GM20000 (cell line): ENCODE results near the gene SLC44A5.

ENCODE experiments used
- DNase-seq: peaks from one replicate; pipeline ENCODE4 v3.0.0; 2012; ENCODE audit warnings: low spot score
- TF ChIP-seq, protein P1 (sequence below): IDR thresholded peaks from 2 replicates; pipeline ENCODE4 v1.5.1; 2012; ENCODE audit warnings: mild to moderate bottlenecking, control low read depth; ENCODE audit errors: extremely low read depth, missing control alignments

SLC44A5 gene

DNA sequence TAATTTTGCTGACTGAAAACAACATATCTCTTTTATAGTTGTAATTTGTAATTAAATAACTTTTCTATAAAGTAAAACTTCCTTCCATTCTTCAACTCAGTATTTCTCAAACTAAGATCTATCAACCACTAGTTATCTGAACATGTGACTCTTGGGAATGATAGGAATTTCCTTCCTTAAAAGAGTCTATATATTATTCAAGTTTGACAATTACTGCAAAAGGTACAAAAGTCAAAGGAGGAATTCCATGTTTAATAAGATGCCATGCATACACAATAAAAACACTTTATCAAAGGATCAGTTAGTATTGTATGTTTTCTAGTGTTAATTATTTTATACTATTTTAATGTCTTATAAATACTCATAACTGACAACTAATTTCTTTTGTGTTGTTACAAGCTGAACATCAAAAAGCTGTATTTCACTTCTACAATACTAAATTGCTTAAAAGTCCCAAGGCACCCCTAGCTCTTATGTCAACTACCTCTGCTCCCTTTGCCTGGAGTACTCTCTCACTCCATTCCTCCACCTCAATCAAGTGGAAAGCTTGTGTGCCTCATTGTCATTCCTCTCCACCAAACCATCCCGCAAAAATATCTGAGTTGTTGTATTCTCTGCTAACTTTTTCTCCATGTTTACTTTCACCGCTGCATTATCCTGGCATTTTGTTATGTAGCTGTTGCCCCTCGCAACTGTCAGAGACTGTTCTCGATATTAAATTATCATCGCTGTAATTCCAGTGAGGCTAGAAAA is 67.9 kb downstream of the SLC44A5 start:
- DNase-seq: no peak

DNA sequence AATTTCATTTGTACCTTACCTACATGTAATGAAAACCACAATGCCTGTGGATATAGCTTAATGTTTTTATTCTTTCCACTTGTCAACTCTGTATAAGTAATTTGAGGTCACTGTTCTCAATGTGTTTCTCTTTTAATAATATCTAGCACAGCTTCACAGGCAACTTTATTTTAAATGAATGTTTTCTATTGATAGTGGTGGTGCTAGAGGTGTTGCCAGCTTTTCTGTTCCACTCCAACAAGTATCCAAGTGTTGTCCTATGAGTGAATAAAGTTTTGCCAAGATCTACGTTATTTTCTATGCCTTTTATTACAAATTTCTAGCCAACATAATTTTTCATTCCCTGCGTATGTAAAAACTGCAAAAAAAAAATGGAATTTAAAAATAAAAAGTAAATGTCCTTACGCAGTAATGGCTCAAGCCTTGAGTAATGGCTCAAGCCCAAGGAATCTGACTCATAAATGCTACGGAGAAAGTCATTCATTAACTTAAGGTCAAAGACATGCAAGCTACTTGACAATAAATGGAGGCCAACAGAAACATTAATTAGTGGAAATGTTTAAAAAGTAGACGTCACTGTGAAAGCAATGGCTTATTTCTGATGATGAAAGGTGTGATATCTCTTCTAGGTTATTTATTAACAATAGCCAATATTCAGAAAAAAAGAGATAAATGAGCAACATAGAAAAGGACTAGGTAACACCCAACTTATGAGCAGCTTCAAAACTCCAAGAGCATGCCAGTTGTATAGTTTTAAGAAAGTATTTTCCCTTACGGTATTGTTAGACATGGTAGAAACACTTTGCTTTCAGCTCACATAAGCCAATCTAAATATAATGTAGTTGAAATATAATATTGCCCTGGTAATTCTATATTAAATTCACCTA is 71.4 kb downstream of the SLC44A5 start:
- no peak for DNase-seq
- TF ChIP-seq, protein P1, sequence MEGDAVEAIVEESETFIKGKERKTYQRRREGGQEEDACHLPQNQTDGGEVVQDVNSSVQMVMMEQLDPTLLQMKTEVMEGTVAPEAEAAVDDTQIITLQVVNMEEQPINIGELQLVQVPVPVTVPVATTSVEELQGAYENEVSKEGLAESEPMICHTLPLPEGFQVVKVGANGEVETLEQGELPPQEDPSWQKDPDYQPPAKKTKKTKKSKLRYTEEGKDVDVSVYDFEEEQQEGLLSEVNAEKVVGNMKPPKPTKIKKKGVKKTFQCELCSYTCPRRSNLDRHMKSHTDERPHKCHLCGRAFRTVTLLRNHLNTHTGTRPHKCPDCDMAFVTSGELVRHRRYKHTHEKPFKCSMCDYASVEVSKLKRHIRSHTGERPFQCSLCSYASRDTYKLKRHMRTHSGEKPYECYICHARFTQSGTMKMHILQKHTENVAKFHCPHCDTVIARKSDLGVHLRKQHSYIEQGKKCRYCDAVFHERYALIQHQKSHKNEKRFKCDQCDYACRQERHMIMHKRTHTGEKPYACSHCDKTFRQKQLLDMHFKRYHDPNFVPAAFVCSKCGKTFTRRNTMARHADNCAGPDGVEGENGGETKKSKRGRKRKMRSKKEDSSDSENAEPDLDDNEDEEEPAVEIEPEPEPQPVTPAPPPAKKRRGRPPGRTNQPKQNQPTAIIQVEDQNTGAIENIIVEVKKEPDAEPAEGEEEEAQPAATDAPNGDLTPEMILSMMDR: no peak

More for the DNA sequence above, 67.9 kb downstream of the SLC44A5 start:
- TF ChIP-seq, protein P1: no peak

DNA sequence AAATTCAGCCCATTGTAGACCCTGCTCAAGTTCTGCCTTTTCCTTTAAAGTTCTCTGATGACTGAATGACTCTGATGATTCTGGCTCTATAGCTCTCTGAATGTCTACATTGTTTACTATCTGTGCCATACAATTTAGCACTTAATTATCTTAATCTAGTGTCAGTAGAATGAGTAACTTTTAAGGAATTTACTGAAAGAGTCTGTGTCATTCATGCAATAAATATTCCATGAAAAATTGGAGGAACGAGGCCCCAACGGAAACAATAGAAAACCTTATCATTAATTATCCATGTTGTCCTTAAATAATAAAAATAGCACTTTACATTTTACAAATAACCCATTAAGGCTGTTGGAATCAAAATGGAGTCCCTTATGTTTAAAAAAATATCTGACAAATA is 77.8 kb downstream of the SLC44A5 start:
- TF ChIP-seq, protein P1: no peak

DNA sequence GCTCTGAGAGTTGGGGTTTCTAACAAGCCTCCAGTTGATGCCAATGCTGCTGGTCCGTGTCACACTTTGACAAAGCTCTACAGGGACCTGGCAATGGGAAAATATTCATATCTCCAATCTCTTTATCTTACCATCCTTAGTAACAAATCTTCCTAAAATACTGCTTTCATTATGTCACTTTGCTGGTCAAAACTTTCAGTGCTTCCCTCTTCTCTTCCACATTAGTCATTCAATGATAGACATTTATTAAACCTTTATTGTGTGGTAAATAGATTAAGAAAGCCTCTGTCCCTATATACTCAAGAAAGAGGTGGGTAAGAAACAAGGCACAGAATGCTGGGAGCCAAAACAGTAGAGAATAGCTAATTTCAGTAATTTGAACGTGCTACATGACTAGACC is 79.3 kb downstream of the SLC44A5 start:
- DNase-seq: no peak
- TF ChIP-seq, protein P1: no peak

More for the DNA sequence above, 77.8 kb downstream of the SLC44A5 start:
- DNase-seq: no peak

DNA sequence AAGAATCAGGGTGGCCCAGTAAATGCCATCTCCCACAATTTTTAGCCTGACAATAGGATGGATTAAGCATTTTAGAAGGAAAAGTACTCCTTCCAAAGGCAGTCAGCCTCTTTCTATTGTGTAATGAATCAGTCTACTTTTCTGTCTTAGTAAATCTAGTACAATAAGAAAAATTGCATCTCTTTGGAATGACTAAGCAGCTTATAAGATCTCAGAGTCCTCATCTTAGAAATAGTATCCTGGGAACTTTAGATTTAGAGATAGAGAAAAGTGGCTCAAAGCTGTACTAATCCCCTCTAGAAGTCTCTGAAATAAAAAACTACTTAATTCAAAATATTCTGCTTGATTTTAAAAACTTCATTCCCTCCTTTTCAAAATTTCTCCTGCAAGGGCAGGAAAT is 81.4 kb downstream of the SLC44A5 start:
- TF ChIP-seq, protein P1: no peak
- DNase-seq: no peak

DNA sequence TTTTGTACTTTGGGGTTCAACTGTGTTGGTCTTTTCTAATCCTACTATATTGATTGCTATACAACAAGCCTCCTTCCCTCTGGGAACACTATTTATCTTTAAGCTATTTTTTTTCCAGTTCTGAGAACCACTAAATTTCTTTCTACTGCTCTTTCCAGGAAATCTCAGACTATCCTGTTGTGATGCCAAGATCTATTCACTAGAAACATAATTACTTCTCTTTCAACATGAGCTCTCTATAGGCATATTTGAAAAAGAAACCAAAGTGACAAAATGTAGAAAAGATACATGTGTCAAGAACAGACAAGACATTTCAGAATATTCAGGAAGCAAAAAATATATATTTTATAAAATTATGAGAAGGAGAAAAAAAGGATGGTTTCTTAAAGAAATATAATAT is 82.9 kb downstream of the SLC44A5 start:
- TF ChIP-seq, protein P1: no peak

DNA sequence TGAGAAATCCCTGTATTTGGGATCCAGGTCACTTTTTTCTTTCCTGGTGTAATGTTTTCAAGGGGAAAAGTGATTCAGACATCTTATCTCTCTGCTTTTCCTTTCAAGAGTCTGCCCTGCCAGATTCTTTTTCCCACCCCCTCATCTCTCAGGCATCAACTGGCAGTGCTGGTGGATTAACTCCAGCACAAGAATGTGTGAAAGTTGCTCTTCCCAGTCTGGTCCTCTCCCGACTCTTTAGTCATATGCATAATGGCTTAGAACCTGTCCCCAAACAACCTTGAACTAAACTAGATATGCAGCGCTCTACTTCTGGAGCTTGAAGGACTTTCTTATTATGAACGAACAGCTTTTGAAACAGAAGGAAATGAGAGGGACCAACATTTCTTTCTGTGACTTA is 88.5 kb downstream of the SLC44A5 start:
- TF ChIP-seq, protein P1: no peak
- DNase-seq: no peak

More for the DNA sequence above, 82.9 kb downstream of the SLC44A5 start:
- DNase-seq: no peak
